CD4-positive, alpha-beta T cell treated with Interleukin-10 for 1 hour (primary cell): ENCODE results near the gene TRIM31.
A peak's percentile ranks its signal among the peaks of the same experiment; 100 is the strongest.

ENCODE experiments used
- DNase-seq: peaks from one replicate; pipeline ENCODE4 v3.0.0-alpha.2; 2020

Gene TRIM31

GRCh38 chr6:30111266-30111856 lies 1.5 kb downstream of the TRIM31 start:
- no peak for DNase-seq

GRCh38 chr6:30104661-30105060 lies 8.2 kb downstream of the TRIM31 start:
- DNase-seq: no peak

GRCh38 chr6:30103872-30104179 lies 9.1 kb downstream of the TRIM31 start:
- DNase-seq: no peak

GRCh38 chr6:30102970-30103871 lies 9.7 kb downstream of the TRIM31 start:
- DNase-seq: peak; percentile 88

GRCh38 chr6:30102414-30102969 lies 10.4 kb downstream of the TRIM31 start:
- DNase-seq: no peak

GRCh38 chr6:30101444-30102413 lies 11.2 kb downstream of the TRIM31 start:
- peak; percentile 74 for DNase-seq

- no peak for DNase-seq
Observed at GRCh38 chr6:30100585-30101443, 12.1 kb downstream of the TRIM31 start.

GRCh38 chr6:30100154-30100553 lies 12.7 kb downstream of the TRIM31 start:
- no peak for DNase-seq

GRCh38 chr6:30097902-30098768 lies 14.8 kb downstream of the TRIM31 start:
- DNase-seq: no peak

- no peak for DNase-seq
Observed at GRCh38 chr6:30096829-30097228, 16.1 kb downstream of the TRIM31 start.

- no peak for DNase-seq
Observed at GRCh38 chr6:30093951-30094661, 18.8 kb downstream of the TRIM31 start.

- DNase-seq: no peak
Observed at GRCh38 chr6:30092852-30093543, 19.9 kb downstream of the TRIM31 start.

- DNase-seq: no peak
Observed at GRCh38 chr6:30091577-30092381, 21.1 kb downstream of the TRIM31 start.

- no peak for DNase-seq
Observed at GRCh38 chr6:30087876-30088275, 25.0 kb downstream of the TRIM31 start.

- no peak for DNase-seq
Observed at GRCh38 chr6:30077218-30077617, 35.7 kb downstream of the TRIM31 start.

GRCh38 chr6:30075790-30076732 lies 36.8 kb downstream of the TRIM31 start:
- DNase-seq: no peak

GRCh38 chr6:30075094-30075789 lies 37.6 kb downstream of the TRIM31 start, which contains the start of gene RNF39:
TSS of gene RNF39 (minus strand) at chr6:30075769. CDS start at chr6:30075585, 184 bp downstream.
- no peak for DNase-seq
